ENCODE measurements around the gene PHF14. TPM values are rescaled to one million over a fixed set of nuclear protein-coding genes. Genes with fewer than 3 reads are reported as not detected.
"Not testable (repeated sequence)": the region's sequence is repeated elsewhere in the genome, so short reads cannot be mapped to it uniquely, and the experiment has no call there.

Gene PHF14
- total RNA-seq, 1 donor from 2014 or later: 41.8 TPM

- Histone ChIP-seq H3K9me3 (no peaks in the 10 kb centered on the region), H3K27me3 (no peaks in the 10 kb centered on the region), H3K36me3 (no peaks in the 10 kb centered on the region), H3K4me3 (no peak overlapping the region), H3K27ac (no peak overlapping the region), H3K4me1 (no peaks in the 10 kb centered on the region)
- DNase-seq (ENCODE audit: low spot score in 2 of 2): no peak
- TF ChIP-seq CTCF (IDR thresholded peaks at IDR 0.05): no peak
- intact Hi-C loops (cut with DNase I): no loop called here
Measured at GRCh38 chr7:10952588-10952987, 21.1 kb upstream of the PHF14 start.

GRCh38 chr7:10953078-10953750, 20.5 kb upstream of the PHF14 start:
- intact Hi-C loops (cut with DNase I): not testable (repeated sequence)

GRCh38 chr7:10956528-10956927, 17.1 kb upstream of the PHF14 start:
- Histone ChIP-seq H3K27me3 (no peaks in the 10 kb centered on the region), H3K27ac (no peak overlapping the region), H3K4me1 (no peaks in the 10 kb centered on the region), H3K9me3 (no peaks in the 10 kb centered on the region), H3K36me3 (no peaks in the 10 kb centered on the region), H3K4me3 (no peak overlapping the region)
- intact Hi-C loops (cut with DNase I): no loop called here
- no peak for TF ChIP-seq CTCF (IDR thresholded peaks at IDR 0.05)
- no peak for DNase-seq (ENCODE audit: low spot score in 2 of 2)

More at GRCh38 chr7:10953078-10953750, 20.5 kb upstream of the PHF14 start:
- not testable (repeated sequence) for H3K4me3 ChIP-seq; H3K4me1 ChIP-seq; H3K27ac ChIP-seq; H3K36me3 ChIP-seq; H3K9me3 ChIP-seq; H3K27me3 ChIP-seq; DNase-seq (ENCODE audit: low spot score in 2 of 2)

GRCh38 chr7:10960242-10960641, 13.4 kb upstream of the PHF14 start:
- DNase-seq (ENCODE audit: low spot score in 2 of 2); H3K36me3 ChIP-seq; H3K27me3 ChIP-seq; H3K9me3 ChIP-seq; H3K4me3 ChIP-seq; H3K4me1 ChIP-seq; H3K27ac ChIP-seq; intact Hi-C loops (cut with DNase I): not testable (repeated sequence)

- H3K36me3 ChIP-seq; H3K27ac ChIP-seq; H3K4me1 ChIP-seq; DNase-seq (ENCODE audit: low spot score in 2 of 2); H3K9me3 ChIP-seq; H3K27me3 ChIP-seq; H3K4me3 ChIP-seq; intact Hi-C loops (cut with DNase I): not testable (repeated sequence)
Measured at GRCh38 chr7:10965016-10965415, 8.7 kb upstream of the PHF14 start.

- H3K4me3 ChIP-seq: no peak overlapping the region
- no peaks in the 10 kb centered on the region for H3K9me3 ChIP-seq
- no peaks in the 10 kb centered on the region for H3K27me3 ChIP-seq
- no peaks in the 10 kb centered on the region for H3K36me3 ChIP-seq
- DNase-seq (ENCODE audit: low spot score in 2 of 2): no peak
- H3K27ac ChIP-seq: no peak overlapping the region
- intact Hi-C loops (cut with DNase I): no loop called here
- no peak for TF ChIP-seq CTCF (IDR thresholded peaks at IDR 0.05)
- peaks cover 0 to 11% of the 10 kb centered on the region in 2 donors for H3K4me1 ChIP-seq
Measured at GRCh38 chr7:10972174-10972573, 1.5 kb upstream of the PHF14 start.

- Histone ChIP-seq H3K4me3 (peak overlapping the region; percentile 78 to 92), H3K4me1 (peaks cover 0 to 11% of the 10 kb centered on the region in 2 donors), H3K27me3 (no peaks in the 10 kb centered on the region), H3K9me3 (no peaks in the 10 kb centered on the region), H3K36me3 (no peaks in the 10 kb centered on the region), H3K27ac (peak overlapping the region; percentile 73 to 74)
- peak in 1 of 2 donors; percentile 64 for DNase-seq (ENCODE audit: low spot score in 2 of 2)
- intact Hi-C loops (cut with DNase I): loop anchor here (1.0 kb wide), 1 partner anchor 34 kb away; a partner anchor contains a TSS
- TF ChIP-seq CTCF (IDR thresholded peaks at IDR 0.05): no peak
Measured at GRCh38 chr7:10973942-10974911, 555 bp downstream of the PHF14 start.
